ENCODE data around the gene FABP7.

FABP7 gene

GRCh38 chr6:122798099-122798641 lies 18.7 kb downstream of the FABP7 start:
- H3K27me3 ChIP-seq (ENCODE audit: control insufficient read depth in 1 of 2, insufficient read depth in 2 of 2, low read length in 2 of 2): no peaks in the 10 kb centered on the region
- no peaks in the 10 kb centered on the region for H3K9me3 ChIP-seq (ENCODE audit: control insufficient read depth in 2 of 2, low read length in 2 of 2)
- H3K9ac ChIP-seq (ENCODE audit: low read length in 2 of 2): no peak overlapping the region
- no peaks in the 10 kb centered on the region for H3K4me1 ChIP-seq (ENCODE audit: control insufficient read depth, insufficient read depth, low read length)
- H3K36me3 ChIP-seq (ENCODE audit: control insufficient read depth in 2 of 2, insufficient read depth in 2 of 2, low read length in 2 of 2): no peaks in the 10 kb centered on the region
- H3K27ac ChIP-seq (ENCODE audit: low read length): no peak overlapping the region
- H3K4me3 ChIP-seq (ENCODE audit: low read length in 2 of 2): no peak overlapping the region

DNA sequence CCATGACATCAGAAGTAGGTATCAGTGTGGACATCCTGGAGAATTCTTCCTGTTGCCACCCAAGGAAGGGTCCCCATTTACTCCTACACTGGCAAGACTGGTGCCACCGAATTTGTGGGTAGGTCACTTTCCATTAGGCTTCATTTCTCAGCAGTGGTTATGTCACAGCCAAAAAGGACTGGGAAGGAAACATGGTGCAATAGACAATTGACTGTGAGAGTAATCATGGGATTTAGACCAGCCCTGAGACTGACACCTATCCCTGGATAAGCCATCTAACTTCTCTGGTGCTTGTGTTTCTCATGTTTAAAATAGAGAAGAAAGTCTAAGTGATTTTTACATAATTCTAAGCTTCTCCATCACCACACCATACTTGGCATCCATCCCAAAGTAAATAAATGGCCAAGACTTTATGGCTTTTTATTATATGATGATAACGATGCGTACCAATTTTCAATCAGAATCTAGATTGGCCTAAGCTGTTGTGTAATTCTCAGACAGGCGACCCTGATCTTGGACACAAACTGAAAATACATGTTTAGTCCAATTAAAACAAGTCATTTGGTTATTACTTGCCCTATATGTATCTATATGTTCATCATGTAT lies 19.7 kb downstream of the FABP7 start:
- Histone ChIP-seq H3K9me3 (ENCODE audit: control insufficient read depth in 2 of 2, low read length in 2 of 2) (no peaks in the 10 kb centered on the region), H3K27ac (ENCODE audit: low read length) (no peak overlapping the region), H3K4me3 (ENCODE audit: low read length in 2 of 2) (no peak overlapping the region), H3K27me3 (ENCODE audit: control insufficient read depth in 1 of 2, insufficient read depth in 2 of 2, low read length in 2 of 2) (no peaks in the 10 kb centered on the region), H3K4me1 (ENCODE audit: control insufficient read depth, insufficient read depth, low read length) (no peaks in the 10 kb centered on the region), H3K36me3 (ENCODE audit: control insufficient read depth in 2 of 2, insufficient read depth in 2 of 2, low read length in 2 of 2) (no peaks in the 10 kb centered on the region), H3K9ac (ENCODE audit: low read length in 2 of 2) (no peak overlapping the region)

DNA sequence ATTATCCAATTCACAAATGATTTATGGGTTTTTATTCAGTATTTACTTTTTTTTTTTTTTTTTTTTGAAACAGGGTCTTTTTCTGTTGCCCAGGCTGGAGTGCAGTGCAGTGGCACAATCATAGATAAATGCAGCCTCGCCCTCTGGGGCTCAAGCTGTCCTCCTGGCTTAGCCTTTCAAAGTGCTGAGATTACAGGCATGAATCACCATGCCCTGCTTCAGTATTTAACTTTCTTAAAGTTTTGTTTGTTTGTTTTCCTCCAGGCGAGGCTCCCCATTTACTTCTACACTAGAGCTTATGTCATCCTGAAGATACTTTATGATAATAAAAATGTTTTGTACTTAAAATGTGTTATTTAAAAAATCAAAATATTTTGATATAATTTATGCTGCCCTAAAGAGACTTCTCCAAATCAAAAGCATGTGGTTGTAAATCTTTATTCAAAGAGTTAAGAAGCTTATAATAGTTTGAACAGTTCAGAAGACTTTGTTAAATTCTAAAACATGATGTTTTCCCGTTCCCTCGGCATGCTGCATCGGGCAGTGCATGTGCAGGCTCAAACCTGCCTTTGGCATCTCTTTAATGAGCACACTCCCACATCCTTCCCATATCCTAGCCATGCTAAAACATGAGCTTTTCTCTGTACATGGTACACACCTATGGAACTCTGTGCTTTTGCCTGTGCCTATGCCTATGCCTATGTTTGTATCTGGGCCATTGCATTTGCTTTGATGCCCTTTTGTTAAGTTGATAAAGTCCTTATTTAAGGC lies 20.6 kb downstream of the FABP7 start:
- Histone ChIP-seq H3K27me3 (ENCODE audit: control insufficient read depth in 1 of 2, insufficient read depth in 2 of 2, low read length in 2 of 2) (no peaks in the 10 kb centered on the region), H3K9ac (ENCODE audit: low read length in 2 of 2) (no peak overlapping the region), H3K4me1 (ENCODE audit: control insufficient read depth, insufficient read depth, low read length) (no peaks in the 10 kb centered on the region), H3K9me3 (ENCODE audit: control insufficient read depth in 2 of 2, low read length in 2 of 2) (no peaks in the 10 kb centered on the region), H3K36me3 (ENCODE audit: control insufficient read depth in 2 of 2, insufficient read depth in 2 of 2, low read length in 2 of 2) (no peaks in the 10 kb centered on the region), H3K27ac (ENCODE audit: low read length) (no peak overlapping the region), H3K4me3 (ENCODE audit: low read length in 2 of 2) (no peak overlapping the region)

DNA sequence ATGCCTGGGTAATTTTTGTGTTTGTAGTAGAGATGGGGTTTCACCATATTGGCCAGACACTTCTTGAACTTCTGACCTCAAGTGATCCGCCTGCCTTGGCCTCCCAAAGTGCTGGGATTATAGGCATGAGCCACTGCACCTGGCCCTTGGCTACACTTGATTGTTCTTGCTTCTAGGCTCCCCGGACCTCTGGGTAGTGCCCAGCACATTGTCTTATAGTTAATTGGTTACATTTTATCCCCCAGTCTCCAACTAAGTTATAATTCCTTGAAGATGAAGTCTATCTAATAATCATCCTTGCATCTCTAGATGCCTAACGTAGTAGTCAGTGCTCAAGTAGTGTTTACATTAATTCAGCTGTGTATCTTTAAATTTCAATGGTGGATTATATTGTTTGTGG lies 21.4 kb downstream of the FABP7 start:
- Histone ChIP-seq H3K27ac (ENCODE audit: low read length) (no peak overlapping the region), H3K4me1 (ENCODE audit: control insufficient read depth, insufficient read depth, low read length) (no peaks in the 10 kb centered on the region), H3K9me3 (ENCODE audit: control insufficient read depth in 2 of 2, low read length in 2 of 2) (no peaks in the 10 kb centered on the region), H3K9ac (ENCODE audit: low read length in 2 of 2) (no peak overlapping the region), H3K36me3 (ENCODE audit: control insufficient read depth in 2 of 2, insufficient read depth in 2 of 2, low read length in 2 of 2) (no peaks in the 10 kb centered on the region), H3K4me3 (ENCODE audit: low read length in 2 of 2) (no peak overlapping the region), H3K27me3 (ENCODE audit: control insufficient read depth in 1 of 2, insufficient read depth in 2 of 2, low read length in 2 of 2) (no peaks in the 10 kb centered on the region)

- Histone ChIP-seq H3K4me3 (ENCODE audit: low read length in 2 of 2) (no peak overlapping the region), H3K36me3 (ENCODE audit: control insufficient read depth in 2 of 2, insufficient read depth in 2 of 2, low read length in 2 of 2) (no peaks in the 10 kb centered on the region), H3K9ac (ENCODE audit: low read length in 2 of 2) (no peak overlapping the region), H3K27ac (ENCODE audit: low read length) (no peak overlapping the region), H3K9me3 (ENCODE audit: control insufficient read depth in 2 of 2, low read length in 2 of 2) (no peaks in the 10 kb centered on the region), H3K27me3 (ENCODE audit: control insufficient read depth in 1 of 2, insufficient read depth in 2 of 2, low read length in 2 of 2) (no peaks in the 10 kb centered on the region), H3K4me1 (ENCODE audit: control insufficient read depth, insufficient read depth, low read length) (no peaks in the 10 kb centered on the region)
Observed at GRCh38 chr6:122801397-122801796, 21.9 kb downstream of the FABP7 start.

GRCh38 chr6:122803171-122803661 lies 23.7 kb downstream of the FABP7 start:
- Histone ChIP-seq H3K9ac (ENCODE audit: low read length in 2 of 2) (no peak overlapping the region), H3K4me1 (ENCODE audit: control insufficient read depth, insufficient read depth, low read length) (no peaks in the 10 kb centered on the region), H3K36me3 (ENCODE audit: control insufficient read depth in 2 of 2, insufficient read depth in 2 of 2, low read length in 2 of 2) (no peaks in the 10 kb centered on the region), H3K9me3 (ENCODE audit: control insufficient read depth in 2 of 2, low read length in 2 of 2) (no peaks in the 10 kb centered on the region), H3K27ac (ENCODE audit: low read length) (no peak overlapping the region), H3K27me3 (ENCODE audit: control insufficient read depth in 1 of 2, insufficient read depth in 2 of 2, low read length in 2 of 2) (no peaks in the 10 kb centered on the region), H3K4me3 (ENCODE audit: low read length in 2 of 2) (no peak overlapping the region)

DNA sequence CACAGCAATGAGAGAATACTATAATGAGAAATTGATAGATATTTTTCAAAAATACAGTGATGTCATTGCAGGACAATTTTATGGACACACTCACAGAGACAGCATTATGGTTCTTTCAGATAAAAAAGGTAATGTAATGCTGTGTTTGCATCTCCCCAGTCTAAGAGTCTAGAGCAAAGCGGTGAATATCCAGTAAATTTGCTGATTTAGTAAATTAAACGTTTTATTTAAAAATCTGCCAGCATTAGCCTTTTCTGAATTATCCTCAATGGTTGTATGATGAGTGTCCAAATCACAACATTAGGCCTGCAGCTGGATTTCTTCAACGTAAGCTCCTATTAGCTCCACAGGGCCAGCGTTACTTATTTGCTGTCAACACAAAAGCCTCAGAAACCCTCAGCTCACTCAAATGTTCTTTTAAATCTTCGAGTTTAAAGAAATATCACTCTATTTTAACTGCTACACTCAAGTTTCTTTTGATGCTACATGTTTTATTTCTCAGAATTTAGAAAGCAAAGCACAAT lies 25.5 kb downstream of the FABP7 start:
- no peaks in the 10 kb centered on the region for H3K27me3 ChIP-seq (ENCODE audit: control insufficient read depth in 1 of 2, insufficient read depth in 2 of 2, low read length in 2 of 2)
- H3K4me1 ChIP-seq (ENCODE audit: control insufficient read depth, insufficient read depth, low read length): no peaks in the 10 kb centered on the region
- H3K9ac ChIP-seq (ENCODE audit: low read length in 2 of 2): no peak overlapping the region
- H3K9me3 ChIP-seq (ENCODE audit: control insufficient read depth in 2 of 2, low read length in 2 of 2): no peaks in the 10 kb centered on the region
- no peaks in the 10 kb centered on the region for H3K36me3 ChIP-seq (ENCODE audit: control insufficient read depth in 2 of 2, insufficient read depth in 2 of 2, low read length in 2 of 2)
- H3K4me3 ChIP-seq (ENCODE audit: low read length in 2 of 2): no peak overlapping the region
- H3K27ac ChIP-seq (ENCODE audit: low read length): no peak overlapping the region

- H3K27me3 ChIP-seq (ENCODE audit: control insufficient read depth in 1 of 2, insufficient read depth in 2 of 2, low read length in 2 of 2): no peaks in the 10 kb centered on the region
- H3K4me3 ChIP-seq (ENCODE audit: low read length in 2 of 2): no peak overlapping the region
- no peaks in the 10 kb centered on the region for H3K9me3 ChIP-seq (ENCODE audit: control insufficient read depth in 2 of 2, low read length in 2 of 2)
- H3K36me3 ChIP-seq (ENCODE audit: control insufficient read depth in 2 of 2, insufficient read depth in 2 of 2, low read length in 2 of 2): no peaks in the 10 kb centered on the region
- no peaks in the 10 kb centered on the region for H3K4me1 ChIP-seq (ENCODE audit: control insufficient read depth, insufficient read depth, low read length)
- no peak overlapping the region for H3K9ac ChIP-seq (ENCODE audit: low read length in 2 of 2)
- H3K27ac ChIP-seq (ENCODE audit: low read length): no peak overlapping the region
Observed at GRCh38 chr6:122806291-122806690, 26.8 kb downstream of the FABP7 start.

- no peaks in the 10 kb centered on the region for H3K27me3 ChIP-seq (ENCODE audit: control insufficient read depth in 1 of 2, insufficient read depth in 2 of 2, low read length in 2 of 2)
- H3K36me3 ChIP-seq (ENCODE audit: control insufficient read depth in 2 of 2, insufficient read depth in 2 of 2, low read length in 2 of 2): no peaks in the 10 kb centered on the region
- H3K9ac ChIP-seq (ENCODE audit: low read length in 2 of 2): no peak overlapping the region
- H3K9me3 ChIP-seq (ENCODE audit: control insufficient read depth in 2 of 2, low read length in 2 of 2): no peaks in the 10 kb centered on the region
- no peak overlapping the region for H3K27ac ChIP-seq (ENCODE audit: low read length)
- H3K4me3 ChIP-seq (ENCODE audit: low read length in 2 of 2): no peak overlapping the region
- no peaks in the 10 kb centered on the region for H3K4me1 ChIP-seq (ENCODE audit: control insufficient read depth, insufficient read depth, low read length)
Observed at GRCh38 chr6:122808121-122808885, 28.8 kb downstream of the FABP7 start.

GRCh38 chr6:122809001-122809400 lies 29.5 kb downstream of the FABP7 start:
- Histone ChIP-seq H3K9ac (ENCODE audit: low read length in 2 of 2) (no peak overlapping the region), H3K27ac (ENCODE audit: low read length) (no peak overlapping the region), H3K27me3 (ENCODE audit: control insufficient read depth in 1 of 2, insufficient read depth in 2 of 2, low read length in 2 of 2) (no peaks in the 10 kb centered on the region), H3K36me3 (ENCODE audit: control insufficient read depth in 2 of 2, insufficient read depth in 2 of 2, low read length in 2 of 2) (no peaks in the 10 kb centered on the region), H3K4me3 (ENCODE audit: low read length in 2 of 2) (no peak overlapping the region), H3K4me1 (ENCODE audit: control insufficient read depth, insufficient read depth, low read length) (no peaks in the 10 kb centered on the region), H3K9me3 (ENCODE audit: control insufficient read depth in 2 of 2, low read length in 2 of 2) (no peaks in the 10 kb centered on the region)
